HepG2 (cell line): ENCODE results near the gene MEPCE. TPM values are rescaled to one million over a fixed set of nuclear protein-coding genes. Genes with fewer than 3 reads are reported as not detected.

Experiments
- ATAC-seq: fragments of 200-7000 bp; cut with Tn5 transposase; 3 replicates; pipeline ENCODE4 v1.9.1; 2020; ENCODE audit warnings: mild to moderate bottlenecking, moderate library complexity
- BruUV-seq: library from RNA; stranded (reverse); fragments of 400-500 nt; replicated peaks from 2 replicates; lab custom pipeline; 2021; lab: Mats Ljungman, UMichigan
- CTCF ChIA-PET: fragments of 300-600 bp; formaldehyde crosslinking; extraction: SDS; loops from one replicate; lab custom pipeline; 2021; ENCODE audit warnings: low total read pairs, inconsistent platforms, low intra/inter-chr PET ratio; lab: Yijun Ruan, JAX
- POLR2A ChIA-PET: fragments of 350-600 bp; sonication (Branson Sonifier 250); formaldehyde crosslinking; loops from one replicate; lab custom pipeline; 2020; ENCODE audit warnings: antibody characterized with exemption, inconsistent platforms; lab: Yijun Ruan, JAX
- DNase-seq: peaks from one replicate; pipeline ENCODE4 v3.0.0-alpha.2; 2015; ENCODE audit warnings: low spot score
- FAIRE-seq: peaks from 3 replicates; lab custom pipeline; 2011; peaks lifted over from hg19 to GRCh38; lab: Jason Lieb, UNC
- H2AFZ ChIP-seq: one replicate; pipeline ENCODE4 v1.6.1; 2011; ENCODE audit warnings: low read length, inconsistent platforms
- H3K27ac ChIP-seq: fragments of 300-600 bp; 3 replicates; pipeline ENCODE4 v1.8.0; 2011; ENCODE audit warnings: mixed run types, mild to moderate bottlenecking, mixed read lengths, low read length, inconsistent platforms; ENCODE audit not compliant: insufficient read depth; ENCODE audit errors: extremely low read length
- H3K27me3 ChIP-seq, 2 experiments: fragments of 200-600 bp in 1 of 2; 2 replicates in 1 of 2; 3 replicates in 1 of 2; pipeline versions ENCODE4 v1.6.0 to v1.8.0; 2011; ENCODE audit warnings: low read length in 2 of 2, mild to moderate bottlenecking in 2 of 2, moderate library complexity in 2 of 2, inconsistent platforms in 1 of 2; ENCODE audit not compliant: insufficient read depth in 2 of 2, control insufficient read depth in 1 of 2
- H3K36me3 ChIP-seq, 2 experiments: fragments of 200-600 bp in 1 of 2; replicated peaks in 1 of 2; 2 replicates in 1 of 2; 3 replicates in 1 of 2; pipeline versions ENCODE4 v1.5.1 to v1.8.0; 2011; ENCODE audit warnings: low read length in 2 of 2, inconsistent platforms in 1 of 2; ENCODE audit not compliant: insufficient read depth in 2 of 2, control insufficient read depth in 1 of 2
- H3K4me1 ChIP-seq: 2 replicates; pipeline ENCODE4 v1.5.1; 2012; ENCODE audit warnings: low read length, inconsistent platforms; ENCODE audit not compliant: insufficient read depth
- H3K4me2 ChIP-seq: 2 replicates; pipeline ENCODE4 v1.6.0; 2011; ENCODE audit warnings: low read depth, low read length, inconsistent platforms
- H3K4me3 ChIP-seq, 3 experiments: fragments of 200-600 bp in 1 of 3; sonication (generic), shearing (Covaris generic) in 1 of 3; replicated peaks in 1 of 3; 2 replicates each; pipeline ENCODE4 v1.5.1; 2011 to 2016; ENCODE audit warnings: low read length in 3 of 3, inconsistent platforms in 2 of 3, low read depth in 2 of 3, mild to moderate bottlenecking in 2 of 3, control low read depth in 1 of 3, mixed read lengths in 1 of 3; ENCODE audit not compliant: insufficient read depth in 1 of 3
- H3K79me2 ChIP-seq: one replicate; pipeline ENCODE4 v1.6.1; 2011; ENCODE audit warnings: low read length, inconsistent platforms; ENCODE audit not compliant: insufficient read depth
- H3K9ac ChIP-seq: 2 replicates; pipeline ENCODE4 v1.6.0; 2011; ENCODE audit warnings: mild to moderate bottlenecking, low read depth, low read length, inconsistent platforms; ENCODE audit not compliant: insufficient read depth
- H3K9me3 ChIP-seq: 2 replicates; pipeline ENCODE4 v1.5.1; 2012; ENCODE audit warnings: mild to moderate bottlenecking, low read length
- H4K20me1 ChIP-seq: 2 replicates; pipeline ENCODE4 v1.6.0; 2011; ENCODE audit warnings: inconsistent platforms, mild to moderate bottlenecking, low read length, moderate library complexity; ENCODE audit not compliant: insufficient read depth
- GLI4 ChIP-seq: sonication (generic); formaldehyde crosslinking; IDR thresholded peaks from 2 replicates; pipeline ENCODE4 v1.5.1; 2020; ENCODE audit warnings: missing genetic modification reagents, mild to moderate bottlenecking, moderate library complexity, borderline replicate concordance
- HDAC1 ChIP-seq: sonication (generic); formaldehyde crosslinking; IDR thresholded peaks from 2 replicates; pipeline ENCODE4 v1.5.1; 2020; ENCODE audit warnings: mild to moderate bottlenecking, missing genetic modification reagents
- HOXA3 ChIP-seq: sonication (generic); formaldehyde crosslinking; IDR thresholded peaks from 2 replicates; pipeline ENCODE4 v1.5.0; 2020; ENCODE audit warnings: missing genetic modification reagents
- IRF2 ChIP-seq: IDR thresholded peaks from 2 replicates; pipeline ENCODE4 v1.6.1; 2018; ENCODE audit warnings: missing genetic modification reagents, missing compliant biosample characterization
- MED1 ChIP-seq: sonication (generic); formaldehyde crosslinking; IDR thresholded peaks from 2 replicates; pipeline ENCODE4 v1.4.0; 2020; ENCODE audit warnings: missing genetic modification reagents
- MEIS1 ChIP-seq: sonication (generic); formaldehyde crosslinking; IDR thresholded peaks from 2 replicates; pipeline ENCODE4 v1.9.0; 2021; ENCODE audit warnings: mild to moderate bottlenecking, missing genetic modification reagents, moderate library complexity, borderline replicate concordance
- NAIF1 ChIP-seq: sonication (generic); formaldehyde crosslinking; IDR thresholded peaks from 2 replicates; pipeline ENCODE4 v1.5.0; 2020; ENCODE audit warnings: mild to moderate bottlenecking, missing genetic modification reagents, borderline replicate concordance
- PHB2 ChIP-seq: fragments of 450-650 bp; IDR thresholded peaks from 2 replicates; pipeline ENCODE4 v1.6.1; 2018; ENCODE audit not compliant: partially characterized antibody
- PRDM15 ChIP-seq: sonication (generic); formaldehyde crosslinking; IDR thresholded peaks from 2 replicates; pipeline ENCODE4 v1.4.0; 2020; ENCODE audit warnings: missing genetic modification reagents
- RBM39 ChIP-seq: fragments of 200-400 bp; formaldehyde crosslinking; IDR thresholded peaks from one replicate; pipeline ENCODE4 v1.6.1; 2018; ENCODE audit warnings: antibody characterized with exemption, mild to moderate bottlenecking, low read depth, low read length; ENCODE audit not compliant: poor library complexity, severe bottlenecking
- YEATS4 ChIP-seq: sonication (generic); formaldehyde crosslinking; IDR thresholded peaks from 2 replicates; pipeline ENCODE4 v1.4.0; 2020; ENCODE audit warnings: missing genetic modification reagents, borderline replicate concordance
- ZFP37 ChIP-seq: sonication (generic); formaldehyde crosslinking; IDR thresholded peaks from 2 replicates; pipeline ENCODE4 v1.4.0; 2020; ENCODE audit warnings: missing genetic modification reagents, borderline replicate concordance
- ZFP91 ChIP-seq: sonication (generic); formaldehyde crosslinking; IDR thresholded peaks from 2 replicates; pipeline ENCODE4 v1.9.0; 2022; ENCODE audit warnings: missing genetic modification reagents, mild to moderate bottlenecking, borderline replicate concordance
- ZNF383 ChIP-seq: sonication (generic); formaldehyde crosslinking; IDR thresholded peaks from 2 replicates; pipeline ENCODE4 v1.4.0; 2020; ENCODE audit warnings: missing genetic modification reagents, mild to moderate bottlenecking, borderline replicate concordance
- ZNF607 ChIP-seq: sonication (generic); formaldehyde crosslinking; IDR thresholded peaks from 2 replicates; pipeline ENCODE4 v1.5.1; 2020; ENCODE audit warnings: missing genetic modification reagents, mild to moderate bottlenecking, borderline replicate concordance
- ZNF720 ChIP-seq: sonication (generic); formaldehyde crosslinking; IDR thresholded peaks from 2 replicates; pipeline ENCODE4 v1.4.0; 2020; ENCODE audit warnings: missing genetic modification reagents
- ZNF768 ChIP-seq: sonication (generic); formaldehyde crosslinking; IDR thresholded peaks from 2 replicates; pipeline ENCODE4 v1.4.0; 2020; ENCODE audit warnings: missing genetic modification reagents
- ZNF891 ChIP-seq: sonication (generic); formaldehyde crosslinking; IDR thresholded peaks from 2 replicates; pipeline ENCODE4 v1.5.0; 2020; ENCODE audit warnings: mild to moderate bottlenecking, missing genetic modification reagents
- WGBS: methylation state at CpG from one replicate; pipeline ENCODE4 v1.1.6; 2017; ENCODE audit warnings: low lambda C conversion rate; 5-methylcytosine and 5-hydroxymethylcytosine counted together
- in situ Hi-C: cut with HindIII; loops from 2 replicates; pipeline ENCODE4 v1.10.0; 2017; ENCODE audit warnings: low pct_unique_long_range_greater_than_20kb; ENCODE audit not compliant: extremely low pct_ligation_motif_present
- intact Hi-C: fragments of 100-400 bp; cut with micrococcal nuclease; formaldehyde crosslinking; loops from one replicate; pipeline ENCODE4 v1.10.0; 2022; ENCODE audit not compliant: unreplicated experiment
- polyA plus RNA-seq, 8 experiments: library from polyadenylated mRNA; depleted of rRNA in 3 of 8; stranded (reverse) in 7 of 8; unstranded in 1 of 8; fragments of >200 nt; fragmentation: Illumina TruSeq in 4 of 8; extraction: Trizol in 4 of 8; gene quantifications; 2 replicates each; pipeline versions ENCODE4 v1.2.1 to v1.2.3, GENCODE V29; 2011 to 2016; ENCODE audit warnings: low read depth in 4 of 8, missing spikeins in 1 of 8, mixed read lengths in 1 of 8; ENCODE audit not compliant: insufficient read depth in 1 of 8
- total RNA-seq, 5 experiments: library from RNA; depleted of rRNA; stranded (reverse); fragments of >200 nt; fragmentation: Illumina TruSeq; extraction: Trizol; gene quantifications; 2 replicates each; pipeline ENCODE4 v1.2.3, GENCODE V29; 2016; ENCODE audit warnings: low read depth in 1 of 5

MEPCE gene
- total and polyA plus RNA-seq, 2 of the 13 experiments (the other 11 are each of a cell fraction or from before 2014, with no cell fraction given), result 12.3 to 26.0 TPM

- no peaks in the 10 kb centered on the region; a peak in 1 of 5 replicates for H3K27me3 ChIP-seq
- CTCF ChIA-PET, result no interaction called here
- POLR2A ChIA-PET, result interaction anchor here (1.0 to 6.0 kb wide), 7 partner anchors 7 to 309 kb away, joined by 3 to 72 read pairs (median 6); partner anchors contain the start of genes MBLAC1, MEPCE and ZCWPW1
- WGBS, result 6% methylated on average over 6 of the region's 81 CpGs
- in situ Hi-C loops (no loop called here), intact Hi-C loops (no loop called here)
- peak overlapping the region; percentile 80 to 93 (median 86) for H3K4me3 ChIP-seq
- no peak overlapping the region for H2AFZ ChIP-seq
- peaks cover 5 to 29% of the 10 kb centered on the region in 2 experiments for H3K36me3 ChIP-seq
- BruUV-seq, result TSS peak; percentile 76
- H3K27ac ChIP-seq, result peak overlapping the region; percentile 90
- peaks cover 33% of the 10 kb centered on the region for H3K79me2 ChIP-seq
- DNase-seq (no peak), FAIRE-seq (no peak), ATAC-seq (peak; percentile 56)
- no peaks in the 10 kb centered on the region for H3K9me3 ChIP-seq
- H3K9ac ChIP-seq, result peak overlapping the region; percentile 95
- peak overlapping the region; percentile 80 for H3K4me2 ChIP-seq
- H3K4me1 ChIP-seq, result peaks cover 73% of the 10 kb centered on the region
- H4K20me1 ChIP-seq, result no peaks in the 10 kb centered on the region; the same call in 1 of the 2 replicates
- TF ChIP-seq IRF2 (CRISPR knock-in tag) (0 out of 2 replicates have a peak, but pooled peaks have one; percentile 9), ZNF607 (CRISPR knock-in tag) (peak; percentile 53), MED1 (CRISPR knock-in tag) (peak; percentile 23; the same call in 1 of the 2 replicates), ZNF891 (CRISPR knock-in tag) (0 out of 2 replicates have a peak, but pooled peaks have one; percentile 7), HDAC1 (CRISPR knock-in tag) (0 out of 2 replicates have a peak, but pooled peaks have one; percentile 7), ZFP37 (0 out of 2 replicates have a peak, but pooled peaks have one; percentile 38), NAIF1 (no peak), HOXA3 (CRISPR knock-in tag) (peak; percentile 30; the same call in 1 of the 2 replicates), GLI4 (CRISPR knock-in tag) (0 out of 2 replicates have a peak, but pooled peaks have one; percentile 23), PHB2 (no peak), PRDM15 (CRISPR knock-in tag) (no peak), RBM39 (peak; percentile 70), ZFP91 (CRISPR knock-in tag) (peak; percentile 47; the same call in 1 of the 2 replicates), YEATS4 (peak; percentile 44; the same call in 1 of the 2 replicates), ZNF383 (CRISPR knock-in tag) (no peak), MEIS1 (CRISPR knock-in tag) (0 out of 2 replicates have a peak, but pooled peaks have one; percentile 26), ZNF720 (CRISPR knock-in tag) (no peak), ZNF768 (0 out of 2 replicates have a peak, but pooled peaks have one; percentile 8)
Observed at GRCh38 chr7:100435401-100436304, 6.0 kb downstream of the MEPCE start.
